ENCODE results near the gene SMOC1. TPM values are rescaled to one million over a fixed set of nuclear protein-coding genes. Genes with fewer than 3 reads are reported as not detected.

The SMOC1 gene
- total RNA-seq, 1 experiment from 2014 or later, result not detected

DNA sequence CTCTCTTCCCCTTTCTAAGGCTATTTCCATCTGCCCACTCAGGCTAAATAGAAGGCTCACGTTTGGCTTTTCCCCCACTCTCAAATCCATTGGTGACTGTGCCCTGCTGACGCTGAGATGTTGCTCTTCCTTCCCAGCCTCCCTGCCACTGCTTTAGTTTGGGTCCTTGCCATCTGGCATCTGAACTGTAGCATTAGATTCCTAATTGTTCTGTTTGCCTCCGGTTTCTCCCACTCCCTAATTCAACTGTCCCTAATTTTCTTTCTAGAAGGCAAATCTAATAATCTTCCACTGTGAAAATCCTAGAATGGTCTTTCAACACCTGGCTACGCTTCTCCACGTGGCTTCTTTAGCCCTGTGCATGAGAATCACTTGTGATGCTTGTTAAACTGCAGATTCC lies 37.6 kb upstream of the SMOC1 start:
- no peaks in the 10 kb centered on the region for H4K20me1 ChIP-seq (ENCODE audit: insufficient read depth)
- intact Hi-C loops (cut with micrococcal nuclease; ENCODE audit: unreplicated experiment), result no loop called here
- no peaks in the 10 kb centered on the region for H3K36me3 ChIP-seq (ENCODE audit: low read depth)
- peaks cover 28% of the 10 kb centered on the region for H3K27me3 ChIP-seq (ENCODE audit: insufficient read depth, low read depth)
- ChIA-PET POLR2A (ENCODE audit: unreplicated experiment) (no interaction called here), CTCF (no interaction called here)
- no peak overlapping the region for H3K27ac ChIP-seq
- no peaks in the 10 kb centered on the region for H3K9me2 ChIP-seq (ENCODE audit: insufficient read depth)
- no peaks in the 10 kb centered on the region for H3K9me3 ChIP-seq (ENCODE audit: insufficient read depth, low read depth)
- H3K4me3 ChIP-seq, result no peak overlapping the region
- H3K79me2 ChIP-seq (ENCODE audit: low read depth), result no peaks in the 10 kb centered on the region
- DNase-seq, result no peak
- no peak overlapping the region for H3K4me2 ChIP-seq
- TF ChIP-seq, protein P1, sequence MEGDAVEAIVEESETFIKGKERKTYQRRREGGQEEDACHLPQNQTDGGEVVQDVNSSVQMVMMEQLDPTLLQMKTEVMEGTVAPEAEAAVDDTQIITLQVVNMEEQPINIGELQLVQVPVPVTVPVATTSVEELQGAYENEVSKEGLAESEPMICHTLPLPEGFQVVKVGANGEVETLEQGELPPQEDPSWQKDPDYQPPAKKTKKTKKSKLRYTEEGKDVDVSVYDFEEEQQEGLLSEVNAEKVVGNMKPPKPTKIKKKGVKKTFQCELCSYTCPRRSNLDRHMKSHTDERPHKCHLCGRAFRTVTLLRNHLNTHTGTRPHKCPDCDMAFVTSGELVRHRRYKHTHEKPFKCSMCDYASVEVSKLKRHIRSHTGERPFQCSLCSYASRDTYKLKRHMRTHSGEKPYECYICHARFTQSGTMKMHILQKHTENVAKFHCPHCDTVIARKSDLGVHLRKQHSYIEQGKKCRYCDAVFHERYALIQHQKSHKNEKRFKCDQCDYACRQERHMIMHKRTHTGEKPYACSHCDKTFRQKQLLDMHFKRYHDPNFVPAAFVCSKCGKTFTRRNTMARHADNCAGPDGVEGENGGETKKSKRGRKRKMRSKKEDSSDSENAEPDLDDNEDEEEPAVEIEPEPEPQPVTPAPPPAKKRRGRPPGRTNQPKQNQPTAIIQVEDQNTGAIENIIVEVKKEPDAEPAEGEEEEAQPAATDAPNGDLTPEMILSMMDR (conservative IDR thresholded peaks at IDR 0.05), result no peak
- no peaks in the 10 kb centered on the region for H3K4me1 ChIP-seq (replicated peaks; ENCODE audit: insufficient read depth)
- no peak overlapping the region for H2AFZ ChIP-seq
- BruUV-seq (replicated peaks), result no TSS peak
- no peaks in the 10 kb centered on the region for H3F3A ChIP-seq (ENCODE audit: insufficient read depth, low read depth)

DNA sequence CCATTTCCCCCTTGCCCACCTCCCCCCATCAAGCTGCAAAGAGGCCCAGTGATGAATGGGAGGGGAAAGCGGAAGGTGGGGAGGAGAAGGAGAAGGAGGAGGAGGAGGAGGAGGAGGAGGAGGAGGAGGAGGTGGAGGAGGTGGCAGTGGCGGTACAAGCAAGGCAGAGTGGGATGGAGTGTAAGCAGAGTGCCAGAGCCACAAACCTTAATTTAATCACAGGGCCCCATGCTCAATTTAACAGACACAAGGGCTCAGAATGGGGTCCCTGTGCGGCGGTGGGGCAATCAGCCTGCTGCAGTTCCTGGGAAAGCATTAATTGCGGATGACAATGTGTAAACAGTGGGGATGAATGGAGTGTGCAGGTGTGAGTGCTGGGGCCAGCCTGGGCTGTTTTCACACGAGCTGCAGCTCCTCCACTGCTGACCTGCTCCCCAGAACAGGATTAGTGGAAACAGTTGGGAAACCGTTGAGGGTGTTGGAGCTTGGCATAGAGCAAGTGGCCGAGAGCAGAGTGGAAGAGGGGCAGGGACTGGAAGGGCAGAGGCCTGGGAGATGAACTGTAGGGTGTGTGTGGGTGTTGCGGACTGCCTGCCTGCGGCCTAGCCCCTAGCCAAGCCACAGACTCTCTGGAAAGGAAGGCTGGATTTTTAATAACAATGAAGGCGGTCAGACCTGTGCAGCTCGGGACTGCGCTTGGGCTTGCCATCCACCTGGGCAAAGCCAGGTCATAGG lies 36.4 kb upstream of the SMOC1 start:
- Histone ChIP-seq H3K36me3 (ENCODE audit: low read depth) (no peaks in the 10 kb centered on the region), H3K4me2 (no peak overlapping the region), H3K27me3 (ENCODE audit: insufficient read depth, low read depth) (peaks cover 28% of the 10 kb centered on the region), H3K9me2 (ENCODE audit: insufficient read depth) (no peaks in the 10 kb centered on the region), H2AFZ (no peak overlapping the region), H3K4me3 (no peak overlapping the region), H3K9me3 (ENCODE audit: insufficient read depth, low read depth) (no peaks in the 10 kb centered on the region), H4K20me1 (ENCODE audit: insufficient read depth) (no peaks in the 10 kb centered on the region), H3K79me2 (ENCODE audit: low read depth) (no peaks in the 10 kb centered on the region), H3K4me1 (replicated peaks; ENCODE audit: insufficient read depth) (no peaks in the 10 kb centered on the region), H3F3A (ENCODE audit: insufficient read depth, low read depth) (no peaks in the 10 kb centered on the region), H3K27ac (no peak overlapping the region)
- no peak for DNase-seq
- CTCF ChIA-PET, result no interaction called here
- POLR2A ChIA-PET (ENCODE audit: unreplicated experiment), result no interaction called here
- no peak for TF ChIP-seq EZH2 (IDR thresholded peaks at IDR 0.05; ENCODE audit: low read depth)
- TF ChIP-seq, protein P1 (conservative IDR thresholded peaks at IDR 0.05), result no peak
- BruUV-seq (replicated peaks), result no TSS peak
- intact Hi-C loops (cut with micrococcal nuclease; ENCODE audit: unreplicated experiment), result no loop called here

DNA sequence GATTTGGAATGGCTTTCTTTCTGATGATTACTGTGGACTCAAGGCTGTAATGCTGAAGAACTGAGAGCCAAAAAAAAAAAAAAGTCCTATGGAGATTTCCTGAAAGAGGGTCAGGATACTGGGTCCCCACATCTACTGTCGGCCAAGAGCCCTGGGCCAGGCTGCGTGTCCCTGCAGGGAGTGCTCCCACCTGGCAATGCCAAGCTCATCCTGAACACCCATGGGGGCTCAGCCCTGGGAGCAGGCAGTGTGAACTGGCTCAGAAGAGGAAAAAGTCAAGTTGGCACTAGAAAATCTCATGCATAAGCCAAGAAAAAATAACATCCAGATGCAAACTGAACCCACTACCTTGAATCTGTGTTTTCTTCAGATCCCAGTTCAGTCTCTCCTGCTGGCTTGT lies 35.0 kb upstream of the SMOC1 start:
- no peak for DNase-seq
- no TSS peak for BruUV-seq (replicated peaks)
- POLR2A ChIA-PET (ENCODE audit: unreplicated experiment), result no interaction called here
- peaks cover 28% of the 10 kb centered on the region for H3K27me3 ChIP-seq (ENCODE audit: insufficient read depth, low read depth)
- H3K4me2 ChIP-seq, result no peak overlapping the region
- no peak overlapping the region for H3K4me3 ChIP-seq
- no peak overlapping the region for H3K27ac ChIP-seq
- CTCF ChIA-PET, result no interaction called here
- TF ChIP-seq, protein P1 (conservative IDR thresholded peaks at IDR 0.05), result no peak
- no peak for TF ChIP-seq EZH2 (IDR thresholded peaks at IDR 0.05; ENCODE audit: low read depth)
- no peaks in the 10 kb centered on the region for H3K79me2 ChIP-seq (ENCODE audit: low read depth)
- no peak overlapping the region for H2AFZ ChIP-seq
- no peaks in the 10 kb centered on the region for H4K20me1 ChIP-seq (ENCODE audit: insufficient read depth)
- H3F3A ChIP-seq (ENCODE audit: insufficient read depth, low read depth), result no peaks in the 10 kb centered on the region
- no peaks in the 10 kb centered on the region for H3K4me1 ChIP-seq (replicated peaks; ENCODE audit: insufficient read depth)
- no peaks in the 10 kb centered on the region for H3K9me3 ChIP-seq (ENCODE audit: insufficient read depth, low read depth)
- H3K9me2 ChIP-seq (ENCODE audit: insufficient read depth), result no peaks in the 10 kb centered on the region
- intact Hi-C loops (cut with micrococcal nuclease; ENCODE audit: unreplicated experiment), result no loop called here
- H3K36me3 ChIP-seq (ENCODE audit: low read depth), result no peaks in the 10 kb centered on the region
